HCT116 (cell line): ENCODE measurements around the gene SBF1. TPM values are rescaled to one million over a fixed set of nuclear protein-coding genes. Genes with fewer than 3 reads are reported as not detected.
"Not testable (repeated sequence)": the region's sequence is repeated elsewhere in the genome, so short reads cannot be mapped to it uniquely, and the experiment has no call there.

Experiments
- ATAC-seq: fragments of 200-7000 bp; cut with Tn5 transposase; 2 replicates; pipeline ENCODE4 v1.9.1; 2020; ENCODE audit warnings: mild to moderate bottlenecking, moderate library complexity
- BruUV-seq: library from RNA; stranded (reverse); fragments of 400-500 nt; replicated peaks from 2 replicates; lab custom pipeline; 2021; lab: Mats Ljungman, UMichigan
- CTCF ChIA-PET: fragments of 300-600 bp; sonication (Branson Sonifier 250); formaldehyde crosslinking; loops from one replicate; lab custom pipeline; 2021; ENCODE audit warnings: antibody characterized with exemption; lab: Charles Lee
- POLR2A ChIA-PET: fragments of 300-600, 350-600 bp; sonication (Branson Sonifier 250); formaldehyde crosslinking; loops from one replicate; lab custom pipeline; 2021; ENCODE audit warnings: antibody characterized with exemption; lab: Charles Lee
- RAD21 ChIA-PET, 2 experiments: fragments of 300-600 bp; sonication (Branson Sonifier 250); formaldehyde crosslinking; loops; one replicate each; lab custom pipeline; 2023; ENCODE audit warnings: low total read pairs in 2 of 2; ENCODE audit not compliant: uncharacterized antibody in 2 of 2, unreplicated experiment in 2 of 2, low non-redundant PET in 1 of 2; lab: Charles Lee
- DNase-seq: peaks from one replicate; pipeline ENCODE4 v3.0.0-alpha.2; 2010; ENCODE audit warnings: low read depth, low spot score
- H2AFZ ChIP-seq: fragments of 200-600 bp; shearing (Covaris generic), sonication (generic); 2 replicates; pipeline ENCODE4 v1.6.1; 2017; ENCODE audit warnings: low read depth, mixed run types, mixed read lengths, antibody characterized with exemption, low read length; ENCODE audit not compliant: poor library complexity, severe bottlenecking
- H3K27ac ChIP-seq: 2 replicates; pipeline ENCODE4 v1.5.1; 2012; ENCODE audit warnings: low read depth, low read length
- H3K27me3 ChIP-seq: fragments of 200-600 bp; sonication (generic); 2 replicates; pipeline ENCODE4 v1.6.1; 2016; ENCODE audit warnings: mixed run types, low read length, mixed read lengths; ENCODE audit not compliant: insufficient read depth
- H3K36me3 ChIP-seq, 2 experiments: fragments of 200-500 bp in 1 of 2; fragments of 200-600 bp in 1 of 2; sonication (Bioruptor generic) in 1 of 2; sonication (generic) in 1 of 2; 2 replicates each; pipeline versions ENCODE4 v1.5.1 to v1.6.1; 2014 to 2016; ENCODE audit warnings: low read length in 2 of 2, inconsistent platforms in 1 of 2, mixed read lengths in 1 of 2, mixed run types in 1 of 2; ENCODE audit not compliant: insufficient read depth in 2 of 2, control insufficient read depth in 1 of 2
- H3K4me1 ChIP-seq, 2 experiments: fragments of 200-600 bp in 1 of 2; sonication (generic) in 1 of 2; 2 replicates each; pipeline versions ENCODE4 v1.5.1 to v1.6.1; 2012 to 2017; ENCODE audit warnings: low read length in 2 of 2, inconsistent platforms in 1 of 2, mild to moderate bottlenecking in 1 of 2, mixed read lengths in 1 of 2, mixed run types in 1 of 2, moderate library complexity in 1 of 2; ENCODE audit not compliant: insufficient read depth in 2 of 2, control insufficient read depth in 1 of 2
- H3K4me2 ChIP-seq: fragments of 200-600 bp; sonication (generic); 2 replicates; pipeline ENCODE4 v1.6.1; 2017; ENCODE audit warnings: mixed run types, low read length, mixed read lengths
- H3K4me3 ChIP-seq, 2 experiments: fragments of 200-600 bp in 1 of 2; sonication (generic) in 1 of 2; replicated peaks in 1 of 2; 2 replicates each; pipeline ENCODE4 v1.5.1; 2011 to 2016; ENCODE audit warnings: low read length in 2 of 2, control low read depth in 1 of 2, low read depth in 1 of 2, mild to moderate bottlenecking in 1 of 2, mixed read lengths in 1 of 2, mixed run types in 1 of 2
- H3K79me2 ChIP-seq: fragments of 200-600 bp; sonication (generic); 2 replicates; pipeline ENCODE4 v1.6.1; 2017; ENCODE audit warnings: mild to moderate bottlenecking, mixed run types, low read length, moderate library complexity, mixed read lengths; ENCODE audit not compliant: insufficient read depth
- H3K9ac ChIP-seq: fragments of 200-600 bp; sonication (generic); 2 replicates; pipeline ENCODE4 v1.6.1; 2016; ENCODE audit warnings: low read length, mixed read lengths
- H3K9me2 ChIP-seq: fragments of 200-600 bp; sonication (generic), shearing (Covaris generic); 2 replicates; pipeline ENCODE4 v1.6.1; 2017; ENCODE audit warnings: mixed run types, mild to moderate bottlenecking, moderate library complexity; ENCODE audit not compliant: insufficient read depth
- H3K9me3 ChIP-seq, 2 experiments: fragments of 200-500 bp in 1 of 2; fragments of 200-600 bp in 1 of 2; sonication (Bioruptor generic) in 1 of 2; sonication (generic) in 1 of 2; 2 replicates each; pipeline ENCODE4 v1.6.1; 2014 to 2017; ENCODE audit warnings: low read length in 2 of 2, mixed read lengths in 2 of 2, inconsistent platforms in 1 of 2, low read depth in 1 of 2, mild to moderate bottlenecking in 1 of 2, mixed run types in 1 of 2, moderate library complexity in 1 of 2; ENCODE audit not compliant: control insufficient read depth in 1 of 2, insufficient read depth in 1 of 2
- H4K20me1 ChIP-seq: fragments of 200-600 bp; sonication (generic), shearing (Covaris generic); 2 replicates; pipeline ENCODE4 v1.6.1; 2017; ENCODE audit warnings: mixed run types, mild to moderate bottlenecking, moderate library complexity; ENCODE audit not compliant: insufficient read depth
- ELF1 ChIP-seq: IDR thresholded peaks from 2 replicates; pipeline ENCODE4 v1.6.1; 2012; ENCODE audit warnings: low read depth, borderline replicate concordance
- SIN3A ChIP-seq: IDR thresholded peaks from 2 replicates; pipeline ENCODE4 v1.6.1; 2012; ENCODE audit warnings: low read depth
- intact Hi-C: fragments of 100-400 bp; cut with micrococcal nuclease; formaldehyde crosslinking; loops from 2 replicates; pipeline ENCODE4 v1.10.0; 2022
- total RNA-seq: library from RNA; stranded (reverse); gene quantifications from one replicate; pipeline ENCODE4 v1.2.1, GENCODE V29; 2021; ENCODE audit not compliant: unreplicated experiment

The SBF1 gene
- total RNA-seq, 1 experiment from 2014 or later: 91.1 TPM

DNA sequence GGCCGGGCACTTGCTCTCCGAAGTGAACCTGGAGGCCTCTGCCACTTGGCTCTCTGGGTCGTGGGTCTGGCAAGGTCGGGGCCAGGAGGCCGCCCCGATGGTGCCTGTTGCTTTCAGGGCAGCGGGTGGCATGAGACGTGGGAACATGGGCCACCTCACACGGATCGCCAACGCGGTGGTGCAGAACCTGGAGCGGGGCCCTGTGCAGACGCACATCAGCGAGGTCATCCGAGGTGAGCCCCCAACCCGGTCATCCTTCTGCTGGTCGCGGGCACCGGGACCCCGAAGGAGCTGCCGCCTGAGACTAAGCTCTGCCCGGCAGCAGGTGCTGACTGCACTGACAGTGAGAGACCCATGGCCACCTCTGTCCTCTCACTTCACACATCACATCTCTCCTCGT lies 40.0 kb downstream of the SBF1 start:
- CTCF ChIA-PET: no interaction called here
- no peak overlapping the region for H3K9ac ChIP-seq
- no peak overlapping the region for H3K27ac ChIP-seq
- no peaks in the 10 kb centered on the region for H4K20me1 ChIP-seq
- no peak overlapping the region for H2AFZ ChIP-seq
- H3K27me3 ChIP-seq: no peaks in the 10 kb centered on the region
- no peaks in the 10 kb centered on the region for H3K79me2 ChIP-seq
- H3K4me2 ChIP-seq: no peak overlapping the region
- TF ChIP-seq SIN3A (no peak), ELF1 (no peak)
- TF ChIP-seq, all 23 proteins: peak for 0
- no peaks in the 10 kb centered on the region for H3K9me2 ChIP-seq
- intact Hi-C loops: no loop called here
- no peaks in the 10 kb centered on the region for H3K9me3 ChIP-seq
- DNase-seq (no peak), ATAC-seq (no peak)
- POLR2A ChIA-PET: no interaction called here
- H3K4me1 ChIP-seq: no peaks in the 10 kb centered on the region
- peaks cover 20 to 31% of the 10 kb centered on the region in 2 experiments; a peak in 3 of 4 replicates for H3K36me3 ChIP-seq
- BruUV-seq: no TSS peak
- H3K4me3 ChIP-seq: no peak overlapping the region
- RAD21 ChIA-PET: no interaction called here

DNA sequence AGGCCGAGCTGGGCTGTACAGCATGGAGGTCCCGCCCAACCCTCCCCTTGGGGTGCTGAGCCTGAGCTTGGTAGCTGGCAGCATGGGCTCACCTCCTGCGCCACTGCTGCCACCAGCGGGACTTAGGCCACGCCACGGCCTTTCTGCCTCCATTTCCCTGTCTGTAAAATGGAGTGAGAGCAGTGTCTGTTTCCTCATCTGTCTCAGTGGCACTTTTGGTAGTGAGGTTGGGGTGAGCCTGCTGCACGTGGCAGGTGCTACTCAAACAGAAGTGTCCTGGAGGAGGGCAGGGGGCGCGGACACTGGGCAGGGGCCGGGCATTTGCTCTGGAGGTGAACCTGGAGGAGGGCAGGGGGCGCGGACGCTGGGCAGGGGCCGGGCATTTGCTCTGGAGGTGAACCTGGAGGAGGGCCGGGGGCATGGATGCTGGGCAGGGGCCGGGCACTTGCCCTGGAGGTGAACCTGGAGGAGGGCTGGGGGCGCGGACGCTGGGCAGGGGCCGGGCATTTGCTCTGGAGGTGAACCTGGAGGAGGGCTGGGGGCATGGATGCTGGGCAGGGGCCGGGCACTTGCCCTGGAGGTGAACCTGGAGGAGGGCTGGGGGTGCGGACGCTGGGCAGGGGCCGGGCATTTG lies 41.8 kb downstream of the SBF1 start:
- H3K9ac ChIP-seq, H3K9me3 ChIP-seq, H3K27me3 ChIP-seq, H3K9me2 ChIP-seq, H3K79me2 ChIP-seq, DNase-seq, H3K27ac ChIP-seq, BruUV-seq, intact Hi-C loops, RAD21 ChIA-PET, ATAC-seq, H3K4me2 ChIP-seq, POLR2A ChIA-PET, H3K4me1 ChIP-seq, CTCF ChIA-PET, H3K4me3 ChIP-seq, H2AFZ ChIP-seq, H4K20me1 ChIP-seq: not testable (repeated sequence)
- H3K36me3 ChIP-seq: peaks cover 26 to 31% of the 10 kb centered on the region in 2 experiments; a peak in 3 of 4 replicates
